GM19099 (cell line): Measurements from ENCODE around the gene SNX24.

Experiments
- POLR2A ChIP-seq: IDR thresholded peaks from 3 replicates; pipeline ENCODE4 v1.6.1; 2011; ENCODE audit warnings: low read depth; ENCODE audit not compliant: insufficient read length; ENCODE audit errors: extremely low read depth

The SNX24 gene

DNA sequence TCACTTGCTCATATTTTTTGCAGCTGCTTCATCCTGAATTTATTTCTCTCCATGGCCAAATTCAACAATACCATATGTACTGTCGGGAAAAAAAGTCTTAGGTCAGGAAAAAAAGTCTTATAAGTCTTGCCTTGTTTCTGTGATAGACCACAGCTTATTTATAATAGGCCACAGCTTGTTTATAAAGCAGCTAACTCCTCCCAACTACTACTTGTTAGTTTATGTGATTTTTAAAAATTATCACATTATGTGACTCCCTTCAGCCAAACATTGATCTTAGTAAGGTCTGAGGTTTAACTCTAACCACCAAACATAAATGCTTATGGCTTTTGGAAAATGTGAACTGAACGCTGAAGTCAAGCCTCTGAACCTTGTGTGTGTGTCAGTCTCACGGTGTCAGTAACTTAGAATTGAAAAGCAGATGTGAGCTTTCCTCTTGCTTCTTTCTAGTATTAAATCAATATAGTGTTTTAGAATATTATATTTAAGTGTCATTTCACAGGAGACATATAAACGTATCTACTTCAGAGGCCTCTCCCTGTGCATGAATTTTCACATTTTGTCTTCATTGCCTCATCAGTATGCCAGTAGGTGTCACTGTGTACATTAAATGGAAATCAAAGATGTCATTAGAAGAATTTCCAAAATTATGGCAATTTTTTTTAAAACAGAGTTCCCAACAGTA lies 51.3 kb downstream of the SNX24 start:
- TF ChIP-seq POLR2A = no peak

DNA sequence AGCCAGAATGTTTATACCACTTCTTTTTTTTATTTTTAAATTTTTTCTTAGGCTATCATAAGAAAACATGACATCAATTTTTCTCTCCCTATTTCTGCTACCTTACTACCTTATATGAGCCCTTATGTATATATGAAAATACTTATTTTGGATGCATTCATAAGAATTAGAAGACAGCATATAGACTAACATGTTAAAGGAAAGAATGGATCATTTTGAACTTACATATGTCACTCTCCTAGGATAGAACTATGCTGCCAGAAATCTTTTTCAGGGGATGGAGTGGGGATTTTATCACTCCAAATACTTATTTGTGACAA lies 51.8 kb downstream of the SNX24 start:
- no peak for TF ChIP-seq POLR2A

DNA sequence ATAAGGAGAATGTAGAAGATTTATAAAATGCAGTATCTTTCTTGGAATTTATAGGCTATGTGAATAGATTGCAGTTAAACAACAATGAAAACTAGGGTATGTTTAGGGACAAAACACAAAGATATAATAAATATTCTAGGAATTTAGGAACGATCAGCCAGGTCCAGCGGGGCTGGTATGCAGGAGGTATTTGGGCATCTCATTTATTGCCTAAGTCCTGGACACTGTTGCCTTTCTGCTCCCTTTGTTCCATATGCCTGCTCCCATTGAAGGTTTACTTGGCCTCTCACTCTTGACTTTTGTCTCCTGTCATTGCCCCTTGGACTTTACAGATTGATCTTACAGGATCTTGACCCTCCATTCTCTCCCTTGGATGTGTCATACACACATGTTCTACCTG lies 55.9 kb downstream of the SNX24 start:
- no peak for TF ChIP-seq POLR2A

DNA sequence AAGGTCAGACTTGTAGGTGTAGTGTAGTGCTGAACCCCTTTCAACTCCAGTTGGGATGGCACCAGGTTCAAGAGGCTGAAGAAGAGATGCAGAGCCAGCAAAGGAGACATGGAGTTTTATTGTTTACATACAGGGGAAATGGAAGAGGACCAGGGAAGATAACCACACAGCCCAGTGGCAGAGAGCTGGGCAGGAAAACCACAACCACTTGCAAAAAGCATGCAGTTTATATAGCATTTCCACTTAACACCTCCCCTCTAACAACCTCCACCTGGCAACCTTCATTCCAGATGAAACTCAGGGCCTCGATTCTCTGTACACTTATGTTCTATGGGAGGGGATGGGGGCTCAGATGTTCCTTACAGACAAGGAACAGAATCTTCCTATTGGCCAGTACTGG lies 56.9 kb downstream of the SNX24 start:
- TF ChIP-seq POLR2A = no peak

DNA sequence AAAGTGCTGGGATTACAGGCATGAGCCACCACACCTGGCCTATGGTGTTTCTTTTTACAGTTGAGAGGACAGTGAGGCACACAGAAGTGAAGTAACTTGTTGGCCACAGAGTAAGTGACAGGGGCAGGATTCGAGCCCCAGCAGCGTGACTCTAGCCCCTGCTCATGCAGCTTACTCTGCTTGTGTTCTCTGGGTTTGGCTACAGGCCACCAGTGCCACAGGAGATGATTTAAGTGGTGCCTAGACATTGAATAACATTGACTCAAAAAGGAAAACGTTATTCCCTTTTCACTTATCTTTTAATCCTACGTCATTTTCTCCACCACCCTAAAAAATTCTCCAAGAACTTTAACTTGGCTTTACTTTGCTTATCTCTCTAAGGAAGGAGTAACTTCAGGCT lies 61.4 kb downstream of the SNX24 start:
- TF ChIP-seq POLR2A = no peak

DNA sequence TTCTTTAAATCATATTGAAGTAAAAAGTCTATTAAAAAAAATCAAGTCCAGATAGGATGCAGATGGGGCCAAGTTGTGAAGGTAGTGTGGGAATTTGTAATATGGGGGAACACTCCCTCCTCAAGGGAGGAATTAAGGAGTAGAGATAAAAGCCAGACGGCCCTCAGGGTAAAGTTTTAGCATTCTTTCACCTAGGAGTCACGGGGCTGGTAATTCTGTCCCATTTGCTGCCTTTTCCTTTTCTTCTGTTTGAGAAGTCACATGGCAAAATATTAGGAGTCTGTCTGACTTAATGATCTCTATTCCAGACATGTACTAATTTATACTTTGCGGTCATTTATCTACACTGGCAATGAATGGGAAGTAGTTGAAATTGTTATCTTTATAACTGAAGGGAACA lies 61.9 kb downstream of the SNX24 start:
- no peak for TF ChIP-seq POLR2A

DNA sequence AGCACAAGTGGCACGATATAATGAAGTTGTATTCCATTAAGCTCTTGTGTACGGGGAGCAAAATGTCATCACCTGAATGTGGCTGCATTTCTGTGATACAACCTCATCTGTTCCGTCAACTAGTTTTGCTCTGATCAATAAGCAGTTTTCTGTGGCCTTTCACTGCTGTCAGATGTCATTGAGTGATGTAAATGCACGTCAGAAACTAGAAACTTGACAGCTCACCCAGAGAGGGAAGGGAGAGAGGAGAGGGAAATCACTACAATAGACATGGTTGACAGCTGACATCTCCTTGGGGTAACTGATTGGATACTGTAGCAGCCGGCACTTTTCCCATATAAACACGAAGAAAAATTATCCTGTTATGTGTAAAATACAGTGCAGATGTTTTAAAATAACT lies 62.7 kb downstream of the SNX24 start:
- TF ChIP-seq POLR2A = no peak

DNA sequence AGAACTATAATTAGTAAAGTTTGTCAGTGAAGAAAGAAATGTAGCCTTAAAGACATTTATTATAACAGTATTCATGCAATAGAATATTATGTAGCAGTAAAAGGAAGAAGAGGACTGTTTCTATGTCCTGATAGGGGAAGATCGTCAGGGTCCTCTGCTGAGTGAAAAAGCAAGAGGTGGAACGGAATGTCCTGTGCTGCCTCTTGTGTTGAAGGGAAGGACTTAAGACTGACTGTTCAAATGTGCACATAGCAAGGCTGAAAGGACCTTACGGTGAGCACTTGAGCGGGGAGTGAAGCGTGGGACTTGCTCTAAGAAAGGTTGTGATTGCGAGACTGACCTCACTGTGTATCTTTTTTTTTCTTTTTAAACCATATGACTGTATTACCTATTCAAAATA lies 63.2 kb downstream of the SNX24 start:
- TF ChIP-seq POLR2A = no peak

DNA sequence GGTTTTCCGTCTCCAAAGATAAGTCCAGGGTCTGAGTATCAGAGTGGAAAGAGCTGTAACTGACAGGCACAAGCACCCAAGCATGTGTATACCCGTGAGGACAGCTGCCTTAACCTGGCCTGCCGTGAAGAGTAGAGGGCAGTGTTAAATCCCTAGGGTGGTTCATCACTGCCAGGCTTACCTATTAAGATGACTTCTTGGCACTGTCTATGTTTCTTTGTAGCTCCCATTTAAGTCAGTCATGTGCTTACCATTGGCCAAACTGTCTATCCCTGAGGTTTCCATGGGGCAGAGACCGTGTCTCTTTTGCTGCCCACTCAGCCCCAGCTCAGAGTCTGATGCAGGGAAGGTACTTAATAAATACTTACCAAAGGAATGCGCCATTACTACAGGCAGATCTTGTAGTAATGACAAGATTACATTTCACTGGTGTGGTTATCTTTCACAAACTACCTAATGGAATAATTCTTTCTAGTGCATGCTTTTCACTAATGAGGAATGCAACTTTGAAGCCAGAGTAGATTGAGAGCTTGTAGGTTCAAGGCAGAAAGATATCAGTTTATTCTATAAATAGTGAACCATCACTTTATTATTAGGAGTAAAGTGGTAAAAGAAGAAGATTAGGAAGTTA lies 64.2 kb downstream of the SNX24 start:
- no peak for TF ChIP-seq POLR2A

DNA sequence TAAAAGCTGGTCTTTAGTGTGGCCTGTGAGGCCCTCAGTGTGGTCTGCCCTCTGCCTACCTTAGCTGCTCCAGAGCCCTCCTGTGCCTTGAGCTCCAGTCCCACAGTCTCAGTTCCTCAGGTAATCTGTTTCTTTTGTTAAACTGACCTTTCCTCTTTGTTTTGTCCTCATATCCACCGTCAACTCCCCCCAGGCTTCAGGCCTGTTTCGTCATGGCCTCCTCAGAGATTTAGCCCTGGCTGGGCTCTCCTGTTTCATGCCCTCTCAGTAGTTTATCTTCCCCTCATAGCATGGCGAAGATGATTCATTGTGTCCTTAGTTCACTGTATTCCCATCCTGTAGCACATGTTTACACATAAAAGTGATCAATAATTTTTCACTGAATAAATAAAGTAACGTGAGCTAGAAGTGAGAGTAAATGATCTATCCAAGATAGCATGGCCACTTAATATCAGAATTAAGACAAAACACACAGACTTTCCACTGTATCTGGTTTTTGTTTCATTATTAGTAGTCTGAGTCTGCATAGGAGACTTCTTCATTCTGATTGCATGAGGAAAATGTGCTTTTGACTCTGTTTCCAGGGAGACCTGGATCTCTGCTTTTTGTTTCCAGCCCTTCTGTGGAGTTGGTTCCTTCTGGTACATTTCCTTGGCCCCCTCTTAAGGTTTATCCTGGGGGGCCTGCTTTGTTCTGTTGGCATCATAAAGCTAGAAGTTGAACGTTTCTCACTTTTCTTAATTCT lies 70.5 kb downstream of the SNX24 start:
- TF ChIP-seq POLR2A = no peak

DNA sequence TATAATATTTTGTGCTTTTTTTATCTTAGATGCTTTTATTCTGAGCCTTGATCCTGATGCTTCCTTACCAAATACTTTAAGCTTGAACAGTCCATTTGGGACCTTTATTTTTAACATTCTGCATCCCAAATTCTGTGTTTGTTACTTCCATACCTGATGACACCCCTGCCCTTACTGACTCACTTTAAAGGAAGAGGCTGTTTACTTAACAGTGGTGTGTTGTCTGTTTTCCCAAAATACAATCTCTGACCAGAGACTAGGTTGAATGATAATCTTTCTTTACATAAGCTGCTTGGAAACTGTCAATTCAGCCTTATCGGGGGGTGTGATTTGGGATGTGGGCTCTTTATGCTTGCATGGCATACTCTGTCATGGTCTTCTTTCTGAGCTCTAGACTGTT lies 71.1 kb downstream of the SNX24 start:
- no peak for TF ChIP-seq POLR2A

DNA sequence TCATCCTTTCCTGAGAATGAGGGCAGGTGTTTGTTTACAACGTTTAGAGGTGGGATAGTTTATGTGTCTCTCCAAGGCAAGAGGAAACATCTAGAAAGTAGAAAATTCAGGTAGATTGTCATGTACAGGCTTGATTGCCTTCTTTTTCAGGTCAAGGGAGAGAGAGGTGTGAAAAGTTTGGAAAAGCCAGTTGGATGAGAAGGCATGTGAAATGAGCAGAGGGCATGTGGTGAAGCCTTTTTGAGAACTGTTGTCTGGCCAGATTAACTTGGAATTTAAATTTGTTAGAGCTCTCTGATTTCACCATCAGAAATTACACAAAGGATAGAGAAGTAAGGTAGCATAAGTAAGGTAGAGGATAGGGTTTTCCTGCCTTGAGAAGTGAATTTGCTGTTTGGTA lies 74.6 kb downstream of the SNX24 start:
- no peak for TF ChIP-seq POLR2A

DNA sequence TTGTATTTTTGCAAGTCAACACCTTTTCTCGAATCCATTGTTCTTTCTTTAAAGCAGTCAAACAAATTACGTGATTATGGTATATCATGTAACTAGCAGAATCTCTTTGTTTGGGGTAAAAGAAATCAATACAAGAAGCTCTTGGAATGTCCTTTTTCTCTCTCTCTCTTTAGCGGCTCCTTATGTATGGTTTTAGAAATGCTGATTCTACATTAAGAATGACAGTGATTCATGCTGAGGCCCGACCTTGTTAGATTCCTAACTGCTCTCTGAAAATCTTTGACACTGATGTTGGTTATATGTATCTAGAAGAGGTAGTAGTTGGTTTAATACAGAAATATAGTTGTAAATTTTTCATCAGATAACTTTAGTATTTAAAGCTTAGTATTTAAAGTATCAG lies 76.4 kb downstream of the SNX24 start:
- TF ChIP-seq POLR2A = no peak

DNA sequence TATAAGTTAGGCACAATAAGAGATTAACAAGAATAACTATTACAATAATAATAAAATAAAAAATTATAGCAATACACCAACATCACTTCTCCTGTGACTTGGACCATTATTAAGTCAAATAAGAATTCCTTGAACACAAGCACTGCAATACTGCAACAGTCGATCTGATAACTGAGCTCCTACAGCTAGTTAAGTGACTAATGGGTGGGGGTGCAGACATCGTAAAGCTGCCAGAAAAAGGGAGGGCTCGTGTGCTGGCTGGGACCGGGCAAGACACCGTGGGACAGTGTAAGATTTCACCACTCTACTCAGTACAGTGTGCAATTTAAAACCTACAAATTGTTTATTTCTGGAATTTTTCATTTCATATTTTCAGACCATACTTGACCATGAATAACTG lies 78.8 kb downstream of the SNX24 start:
- TF ChIP-seq POLR2A = no peak

DNA sequence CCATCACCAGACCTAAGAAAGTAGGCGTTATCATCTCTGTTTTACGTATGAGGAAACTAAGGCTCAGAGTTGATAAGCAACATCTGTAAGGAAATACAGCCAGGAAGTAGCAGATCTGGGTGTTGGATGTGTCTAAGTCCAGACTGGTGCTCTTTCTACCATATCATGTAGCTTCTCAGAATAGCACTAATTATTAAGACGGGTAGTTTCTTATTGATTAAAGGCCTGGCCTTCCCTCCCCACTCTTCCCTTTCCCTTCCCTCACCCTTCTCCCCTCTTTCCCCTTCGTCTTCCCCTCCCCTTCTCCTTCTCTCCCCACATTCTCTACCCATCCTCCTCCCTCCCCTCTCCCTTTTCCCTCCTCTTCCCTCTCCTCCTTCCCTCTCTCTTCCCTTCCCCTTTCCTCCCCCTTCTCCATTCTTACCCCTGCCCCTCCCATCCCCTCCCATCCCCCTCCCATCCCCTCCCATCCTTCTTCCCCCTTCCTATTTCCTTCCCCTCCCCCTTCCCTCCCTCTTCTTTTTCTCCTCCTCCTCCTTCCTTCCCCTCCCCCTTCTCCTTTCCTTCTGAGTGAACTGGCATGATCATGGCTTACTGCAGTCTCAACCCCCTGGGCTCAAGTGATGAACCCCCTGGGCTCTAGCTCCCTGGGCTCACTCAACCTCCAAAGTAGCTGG lies 79.4 kb downstream of the SNX24 start:
- TF ChIP-seq POLR2A = no peak

DNA sequence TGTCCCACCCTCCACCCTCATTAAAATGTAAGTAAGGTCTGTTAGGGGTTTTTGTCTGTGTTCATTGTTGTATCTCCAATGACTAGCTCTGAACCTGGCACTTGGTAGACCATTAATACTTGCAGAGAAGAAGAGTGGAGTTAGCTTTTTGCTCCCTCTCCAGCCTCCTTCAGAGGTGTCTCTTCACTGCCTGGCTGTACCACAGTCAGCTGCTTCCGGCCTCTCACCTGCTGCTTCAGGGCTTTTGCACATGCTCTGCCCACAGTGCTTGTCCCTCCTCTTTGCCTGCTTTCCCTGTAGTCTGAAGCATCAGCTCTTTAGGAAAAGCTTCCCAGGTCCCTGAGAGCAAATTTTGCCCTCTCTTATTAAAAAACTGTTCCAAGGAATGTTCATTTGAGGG lies 83.6 kb downstream of the SNX24 start:
- no peak for TF ChIP-seq POLR2A
